IPS DF 4.7 (cell line): ENCODE data around the gene VSIG10.
"Not testable (repeated sequence)": the region's sequence is repeated elsewhere in the genome, so short reads cannot be mapped to it uniquely, and the experiment has no call there.

Source experiments
- DNase-seq: peaks from one replicate; pipeline ENCODE4 v3.0.0-alpha.2; 2013; ENCODE audit warnings: low spot score; ENCODE audit errors: extremely low read depth

The VSIG10 gene, protein sequence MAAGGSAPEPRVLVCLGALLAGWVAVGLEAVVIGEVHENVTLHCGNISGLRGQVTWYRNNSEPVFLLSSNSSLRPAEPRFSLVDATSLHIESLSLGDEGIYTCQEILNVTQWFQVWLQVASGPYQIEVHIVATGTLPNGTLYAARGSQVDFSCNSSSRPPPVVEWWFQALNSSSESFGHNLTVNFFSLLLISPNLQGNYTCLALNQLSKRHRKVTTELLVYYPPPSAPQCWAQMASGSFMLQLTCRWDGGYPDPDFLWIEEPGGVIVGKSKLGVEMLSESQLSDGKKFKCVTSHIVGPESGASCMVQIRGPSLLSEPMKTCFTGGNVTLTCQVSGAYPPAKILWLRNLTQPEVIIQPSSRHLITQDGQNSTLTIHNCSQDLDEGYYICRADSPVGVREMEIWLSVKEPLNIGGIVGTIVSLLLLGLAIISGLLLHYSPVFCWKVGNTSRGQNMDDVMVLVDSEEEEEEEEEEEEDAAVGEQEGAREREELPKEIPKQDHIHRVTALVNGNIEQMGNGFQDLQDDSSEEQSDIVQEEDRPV

DNA sequence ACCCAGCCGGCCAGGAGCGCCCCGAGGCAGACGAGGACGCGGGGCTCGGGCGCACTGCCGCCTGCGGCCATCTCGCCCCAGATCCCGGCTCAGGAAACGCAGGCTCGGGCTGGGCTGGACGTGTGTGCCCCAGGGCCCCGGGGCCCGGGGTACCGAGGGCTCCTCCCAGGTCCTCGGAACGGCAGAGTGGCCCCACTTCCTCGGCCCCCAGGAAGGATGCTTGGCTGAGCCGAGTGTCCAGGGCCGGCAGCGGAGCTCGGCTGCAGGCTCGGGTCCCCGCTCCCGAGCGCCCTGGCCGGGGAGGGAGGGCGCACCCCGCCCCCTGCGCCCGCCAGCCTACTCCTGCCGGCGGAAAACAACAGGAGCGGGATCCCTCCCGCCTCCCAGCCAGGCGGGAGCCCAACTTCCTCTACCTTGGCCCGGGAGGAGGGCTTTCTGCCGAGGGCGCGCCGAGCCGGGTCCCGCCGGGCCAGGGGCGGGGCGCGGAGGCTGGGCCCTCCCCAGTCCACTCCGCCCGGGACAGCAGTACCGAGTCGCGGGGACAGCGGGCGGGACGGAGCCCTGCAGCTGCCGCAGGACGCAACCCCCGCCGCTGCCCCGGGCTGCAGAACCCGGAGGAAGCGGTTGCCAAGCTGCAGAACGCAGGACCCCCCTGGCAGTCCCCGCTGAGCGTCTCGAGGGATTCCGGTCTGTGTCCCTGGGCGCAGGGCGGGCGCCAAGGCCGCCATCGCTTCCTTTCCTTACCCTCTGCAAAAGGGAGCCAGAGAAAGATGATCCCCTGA lies at the start of gene VSIG10:
Gene VSIG10 (minus strand): TSS at position 411 of the 782 bp plus-strand sequence. CDS start 340 bp downstream, at position 71.
- no peak for DNase-seq

DNA sequence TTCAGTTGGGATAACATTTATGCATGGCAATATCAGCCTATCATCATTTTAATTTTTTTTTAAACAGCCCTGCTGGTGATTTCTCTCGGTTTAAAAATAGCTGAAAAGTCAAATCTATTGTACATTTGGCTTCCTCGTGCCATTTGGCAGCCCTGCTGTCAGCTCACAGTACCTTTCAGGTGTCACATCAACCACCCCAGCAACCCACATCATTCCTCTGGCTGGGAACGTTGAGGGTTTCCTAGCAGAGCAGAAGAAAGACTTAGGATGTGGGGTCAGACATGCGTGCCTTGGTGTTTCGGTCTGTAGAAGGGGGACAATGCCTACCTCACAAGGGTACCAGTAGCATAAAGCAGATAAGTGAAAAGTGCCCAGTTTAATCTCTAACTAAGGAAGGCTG lies 47.9 kb upstream of the VSIG10 start:
- DNase-seq = no peak

DNA sequence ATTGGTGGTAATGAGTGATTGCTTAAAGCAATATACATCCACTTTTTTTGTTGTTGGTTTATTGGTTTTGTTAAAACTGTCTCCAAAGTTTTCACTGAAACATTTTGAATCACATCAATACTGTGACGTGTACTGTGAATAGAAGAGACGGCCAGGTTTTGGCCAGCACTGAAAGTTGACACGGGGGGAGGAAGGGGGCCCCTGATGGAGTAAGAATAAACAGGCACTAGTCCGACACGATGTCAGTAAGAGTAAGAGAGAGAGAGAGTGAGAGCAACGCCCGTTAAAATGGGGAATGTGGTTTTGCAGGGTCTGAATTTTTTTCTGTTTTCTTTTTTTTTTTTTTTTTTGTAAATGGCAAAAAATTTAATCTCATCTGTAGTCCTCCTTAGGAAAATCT lies 46.8 kb upstream of the VSIG10 start:
- DNase-seq = no peak

DNA sequence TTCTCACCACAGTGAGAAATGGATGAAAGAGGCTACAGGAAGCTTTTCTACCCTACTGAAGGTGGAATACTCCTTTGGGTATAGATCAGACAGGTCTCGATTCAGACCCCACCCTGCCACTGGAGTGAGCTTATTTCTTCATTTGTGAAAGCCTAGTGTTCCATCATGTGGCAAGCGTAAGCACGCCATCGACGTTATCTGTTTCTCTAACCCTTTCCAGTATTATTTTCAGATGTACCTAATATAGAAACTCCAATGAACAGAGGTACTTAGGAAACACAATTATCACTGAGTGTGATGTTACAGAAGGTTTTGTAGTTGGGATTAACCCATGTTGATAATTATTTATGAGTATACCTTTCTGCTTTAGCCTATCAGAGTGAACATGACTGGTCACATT lies 44.5 kb upstream of the VSIG10 start:
- no peak for DNase-seq

DNA sequence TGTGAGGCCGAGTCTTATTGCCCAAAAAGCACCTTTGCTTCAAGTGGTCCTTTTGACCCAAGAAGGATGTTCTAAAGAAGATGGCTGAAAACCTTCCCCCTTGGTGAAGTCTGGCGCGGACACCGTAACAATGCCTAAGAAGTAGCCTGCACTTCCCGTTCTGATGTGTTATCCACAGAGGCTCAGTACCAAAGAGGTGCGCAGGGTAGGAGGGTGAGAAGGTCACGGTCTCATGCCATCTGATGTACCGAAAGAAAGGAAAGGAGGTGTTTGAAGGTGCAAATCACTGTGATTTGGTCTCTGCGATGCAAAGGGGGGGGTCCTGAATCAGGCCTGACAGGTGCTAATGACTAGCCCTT lies 42.0 kb upstream of the VSIG10 start:
- no peak for DNase-seq

DNA sequence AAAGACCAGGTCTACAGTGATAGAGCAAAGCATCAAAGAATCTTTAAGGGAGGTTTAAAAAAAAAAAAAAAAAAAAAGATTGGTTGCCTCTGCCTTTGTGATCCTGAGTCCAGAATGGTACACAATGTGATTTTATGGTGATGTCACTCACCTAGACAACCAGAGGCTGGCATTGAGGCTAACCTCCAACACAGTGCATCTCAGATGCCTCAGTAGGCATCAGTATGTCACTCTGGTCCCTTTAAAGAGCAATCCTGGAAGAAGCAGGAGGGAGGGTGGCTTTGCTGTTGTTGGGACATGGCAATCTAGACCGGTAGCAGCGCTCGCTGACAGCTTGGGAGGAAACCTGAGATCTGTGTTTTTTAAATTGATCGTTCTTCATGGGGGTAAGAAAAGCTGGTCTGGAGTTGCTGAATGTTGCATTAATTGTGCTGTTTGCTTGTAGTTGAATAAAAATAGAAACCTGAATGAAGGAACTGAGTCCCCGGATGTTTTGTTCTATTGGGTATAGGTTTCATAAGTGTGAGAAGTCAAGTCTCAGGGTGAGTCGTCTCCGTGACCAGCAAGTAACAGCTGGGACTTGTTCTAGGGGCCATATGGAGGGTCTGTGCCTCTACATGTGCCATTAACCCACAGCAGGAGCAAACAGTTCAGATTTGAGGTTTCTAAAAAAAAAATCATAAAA lies 41.4 kb upstream of the VSIG10 start:
- no peak for DNase-seq

- DNase-seq = no peak
These were observed 40.7 kb upstream of the VSIG10 start for GRCh38 chr12:118144499-118144898.

- no peak for DNase-seq
These were observed 37.0 kb upstream of the VSIG10 start for GRCh38 chr12:118140825-118141224.

DNA sequence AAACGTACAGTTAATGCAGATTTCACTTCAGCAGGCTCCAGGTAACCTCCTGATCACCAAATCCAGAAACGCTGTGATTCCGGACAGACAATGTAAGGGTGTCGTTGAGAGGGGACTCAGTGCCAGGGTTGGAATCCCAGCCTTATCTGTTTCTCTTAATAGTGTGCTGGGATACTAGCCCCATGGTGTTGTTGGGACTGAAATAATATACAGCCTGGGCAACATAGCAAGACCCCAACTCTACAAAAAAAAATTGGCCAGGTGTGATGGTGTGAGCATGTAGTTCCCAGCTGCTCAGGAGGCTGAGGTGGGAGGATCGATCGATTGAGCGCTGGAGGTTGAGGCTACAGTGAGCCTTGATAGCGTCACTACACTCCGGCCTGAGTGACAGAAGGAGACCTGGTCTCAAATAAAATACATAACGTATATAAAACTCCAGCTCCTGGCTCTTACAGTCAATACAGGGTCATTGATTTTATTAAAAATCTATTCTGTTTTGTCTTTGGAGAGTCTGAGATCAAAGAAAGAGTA lies 33.4 kb upstream of the VSIG10 start:
- DNase-seq = no peak

- DNase-seq = no peak
These were observed 32.8 kb upstream of the VSIG10 start for GRCh38 chr12:118136559-118137003.

GRCh38 chr12:118135788-118136558 lies 32.2 kb upstream of the VSIG10 start, which contains the start of gene PEBP1:
Gene PEBP1, plus strand, starts transcription at chr12:118136124. Its CDS starts 86 bp downstream, at chr12:118136210.
- no peak for DNase-seq

- not testable (repeated sequence) for DNase-seq
These were observed 25.6 kb upstream of the VSIG10 start for GRCh38 chr12:118129436-118129835.

GRCh38 chr12:118127867-118128266 lies 24.1 kb upstream of the VSIG10 start:
- no peak for DNase-seq

GRCh38 chr12:118126119-118126757 lies 22.4 kb upstream of the VSIG10 start:
- no peak for DNase-seq

DNA sequence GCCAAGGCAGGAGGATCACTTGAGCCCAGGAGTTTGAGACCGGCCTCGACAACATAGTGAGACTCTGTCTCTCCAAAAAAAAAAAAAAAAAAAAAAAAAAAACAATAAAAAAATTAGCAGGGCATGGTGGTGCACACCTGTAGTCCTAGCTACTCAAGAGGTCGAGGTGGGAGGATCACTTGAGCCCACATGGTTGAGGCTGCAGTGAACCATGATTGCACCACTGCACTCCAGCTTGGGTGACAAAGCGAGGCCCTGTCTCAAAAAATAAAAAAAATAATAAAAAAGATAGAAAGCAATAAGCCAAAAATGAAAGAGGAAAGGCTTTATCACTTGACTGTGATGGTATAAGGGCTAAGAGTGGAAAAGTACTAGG lies 21.9 kb upstream of the VSIG10 start:
- DNase-seq = no peak

- DNase-seq = no peak
These were observed 20.6 kb upstream of the VSIG10 start for GRCh38 chr12:118124333-118124874.

DNA sequence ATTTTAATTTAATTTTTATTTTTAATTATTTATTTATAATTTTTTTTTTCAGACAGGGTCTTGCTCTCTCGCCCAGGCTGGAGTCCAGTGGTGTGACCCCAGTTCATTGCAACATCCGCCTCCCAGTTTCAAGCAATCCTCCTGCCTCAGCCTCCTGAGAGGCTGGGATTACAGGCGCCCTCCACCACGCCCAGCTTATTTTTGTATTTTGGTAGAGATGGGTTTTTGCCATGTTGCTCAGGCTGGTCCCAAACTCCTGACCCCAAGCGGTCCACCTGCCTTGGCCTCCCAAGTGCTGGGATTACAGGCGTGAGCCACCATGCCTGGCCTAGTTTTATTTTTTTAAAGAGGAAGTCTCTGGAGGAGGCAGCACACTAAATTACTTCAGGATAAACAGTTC lies 18.5 kb upstream of the VSIG10 start:
- DNase-seq = no peak

DNA sequence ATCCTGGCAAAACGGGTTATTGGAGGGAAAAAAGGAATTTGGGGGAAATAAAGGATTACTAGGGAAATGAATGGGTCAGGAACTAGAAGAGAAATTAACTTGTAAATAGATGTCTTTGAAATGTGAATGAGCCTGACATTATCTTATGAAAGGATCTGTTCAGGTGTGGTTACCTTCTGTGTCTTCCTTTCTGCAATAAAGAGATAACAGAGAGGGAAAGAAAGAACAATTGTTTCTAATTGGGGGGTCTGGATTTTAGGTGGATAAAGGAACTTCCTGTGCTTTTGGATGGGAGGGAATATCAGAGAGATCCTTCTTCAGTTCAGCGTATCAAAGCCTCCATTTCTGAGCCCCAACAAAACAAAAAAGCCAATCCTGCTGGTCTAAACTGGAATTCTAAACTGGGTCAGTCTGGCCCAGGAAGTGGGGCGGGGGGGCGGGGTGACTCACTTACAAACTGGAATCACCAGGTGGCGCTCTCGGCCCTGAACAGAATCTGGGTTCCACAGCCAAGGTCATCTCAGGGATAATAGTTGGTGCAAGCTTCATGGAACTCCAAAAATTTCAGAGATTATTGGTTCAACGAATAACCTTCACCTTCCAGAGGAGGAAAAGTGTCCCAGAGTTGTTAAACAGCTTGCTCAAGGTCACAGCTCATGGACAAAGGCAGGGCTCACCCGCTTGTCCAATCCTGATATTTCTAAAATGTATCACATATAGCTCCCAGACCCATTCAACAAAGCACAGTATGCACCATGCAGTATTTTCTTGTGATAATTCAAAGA lies 17.0 kb upstream of the VSIG10 start:
- peak; percentile 98 for DNase-seq

DNA sequence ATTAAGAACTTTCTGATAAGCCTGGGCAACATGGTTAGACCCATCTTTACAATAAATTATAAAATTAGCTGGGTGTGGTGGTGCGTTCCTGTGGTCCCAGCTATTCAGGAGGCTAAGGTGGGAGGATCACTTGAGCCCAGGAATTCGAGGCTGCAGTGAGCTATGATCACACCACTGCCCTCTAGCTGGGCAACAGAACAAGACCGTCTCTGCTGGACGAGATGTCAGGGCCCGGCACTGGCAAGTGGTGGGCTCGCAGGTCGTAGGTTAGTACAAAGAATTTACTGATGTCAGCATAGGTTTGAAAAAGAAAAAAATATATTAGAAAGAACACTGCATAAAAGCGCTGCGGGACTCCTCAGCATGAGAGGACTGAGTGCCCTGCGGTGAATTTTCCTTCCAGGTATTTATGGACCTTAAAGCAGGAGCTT lies 15.7 kb upstream of the VSIG10 start:
- DNase-seq = no peak
